HCT116 (cell line): ENCODE data around the gene ZBTB16.

Source experiments
- POLR2A ChIP-seq: IDR thresholded peaks from 2 replicates; pipeline ENCODE4 v1.7.0; 2011; ENCODE audit warnings: borderline replicate concordance; ENCODE audit not compliant: insufficient read depth, insufficient read length; ENCODE audit errors: extremely low read depth
- POLR2AphosphoS5 ChIP-seq: IDR thresholded peaks from 2 replicates; pipeline ENCODE4 v1.6.1; 2011; ENCODE audit warnings: mild to moderate bottlenecking, low read depth, low read length, moderate library complexity
- ZNF274 ChIP-seq: fragments of 200-500 bp; sonication (Bioruptor generic); IDR thresholded peaks from 2 replicates; pipeline ENCODE4 v1.6.1; 2014; ENCODE audit warnings: mild to moderate bottlenecking, low read depth, low read length, inconsistent platforms
- TF ChIP-seq, protein P1 (sequence below): IDR thresholded peaks from 2 replicates; pipeline ENCODE4 v1.6.1; 2012; ENCODE audit warnings: low read depth
- TF ChIP-seq, protein P2 (sequence below), 3 experiments: fragments of 200-600 bp in 1 of 3; sonication (generic) in 1 of 3; IDR thresholded peaks in 2 of 3; conservative IDR thresholded peaks in 1 of 3; 2 replicates each; pipeline ENCODE4 v1.5.1; 2012 to 2017; ENCODE audit warnings: low read depth in 2 of 3, low read length in 2 of 3, antibody characterized with exemption in 1 of 3, borderline replicate concordance in 1 of 3, control low read depth in 1 of 3, mild to moderate bottlenecking in 1 of 3, mixed read lengths in 1 of 3, mixed run types in 1 of 3, moderate library complexity in 1 of 3; ENCODE audit not compliant: insufficient read depth in 1 of 3

DNA sequence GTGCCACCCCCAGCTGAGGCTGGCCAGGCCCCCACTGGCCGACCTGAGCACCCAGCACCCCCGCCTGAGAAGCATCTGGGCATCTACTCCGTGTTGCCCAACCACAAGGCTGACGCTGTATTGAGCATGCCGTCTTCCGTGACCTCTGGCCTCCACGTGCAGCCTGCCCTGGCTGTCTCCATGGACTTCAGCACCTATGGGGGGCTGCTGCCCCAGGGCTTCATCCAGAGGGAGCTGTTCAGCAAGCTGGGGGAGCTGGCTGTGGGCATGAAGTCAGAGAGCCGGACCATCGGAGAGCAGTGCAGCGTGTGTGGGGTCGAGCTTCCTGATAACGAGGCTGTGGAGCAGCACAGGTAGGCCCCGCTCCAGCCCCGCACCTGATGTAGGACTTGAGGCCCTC lies 4.7 kb downstream of the ZBTB16 start:
- TF ChIP-seq POLR2AphosphoS5 (no peak), ZNF274 (no peak), POLR2A (no peak)
- TF ChIP-seq, protein P1, sequence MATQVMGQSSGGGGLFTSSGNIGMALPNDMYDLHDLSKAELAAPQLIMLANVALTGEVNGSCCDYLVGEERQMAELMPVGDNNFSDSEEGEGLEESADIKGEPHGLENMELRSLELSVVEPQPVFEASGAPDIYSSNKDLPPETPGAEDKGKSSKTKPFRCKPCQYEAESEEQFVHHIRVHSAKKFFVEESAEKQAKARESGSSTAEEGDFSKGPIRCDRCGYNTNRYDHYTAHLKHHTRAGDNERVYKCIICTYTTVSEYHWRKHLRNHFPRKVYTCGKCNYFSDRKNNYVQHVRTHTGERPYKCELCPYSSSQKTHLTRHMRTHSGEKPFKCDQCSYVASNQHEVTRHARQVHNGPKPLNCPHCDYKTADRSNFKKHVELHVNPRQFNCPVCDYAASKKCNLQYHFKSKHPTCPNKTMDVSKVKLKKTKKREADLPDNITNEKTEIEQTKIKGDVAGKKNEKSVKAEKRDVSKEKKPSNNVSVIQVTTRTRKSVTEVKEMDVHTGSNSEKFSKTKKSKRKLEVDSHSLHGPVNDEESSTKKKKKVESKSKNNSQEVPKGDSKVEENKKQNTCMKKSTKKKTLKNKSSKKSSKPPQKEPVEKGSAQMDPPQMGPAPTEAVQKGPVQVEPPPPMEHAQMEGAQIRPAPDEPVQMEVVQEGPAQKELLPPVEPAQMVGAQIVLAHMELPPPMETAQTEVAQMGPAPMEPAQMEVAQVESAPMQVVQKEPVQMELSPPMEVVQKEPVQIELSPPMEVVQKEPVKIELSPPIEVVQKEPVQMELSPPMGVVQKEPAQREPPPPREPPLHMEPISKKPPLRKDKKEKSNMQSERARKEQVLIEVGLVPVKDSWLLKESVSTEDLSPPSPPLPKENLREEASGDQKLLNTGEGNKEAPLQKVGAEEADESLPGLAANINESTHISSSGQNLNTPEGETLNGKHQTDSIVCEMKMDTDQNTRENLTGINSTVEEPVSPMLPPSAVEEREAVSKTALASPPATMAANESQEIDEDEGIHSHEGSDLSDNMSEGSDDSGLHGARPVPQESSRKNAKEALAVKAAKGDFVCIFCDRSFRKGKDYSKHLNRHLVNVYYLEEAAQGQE: no peak
- TF ChIP-seq, protein P2, sequence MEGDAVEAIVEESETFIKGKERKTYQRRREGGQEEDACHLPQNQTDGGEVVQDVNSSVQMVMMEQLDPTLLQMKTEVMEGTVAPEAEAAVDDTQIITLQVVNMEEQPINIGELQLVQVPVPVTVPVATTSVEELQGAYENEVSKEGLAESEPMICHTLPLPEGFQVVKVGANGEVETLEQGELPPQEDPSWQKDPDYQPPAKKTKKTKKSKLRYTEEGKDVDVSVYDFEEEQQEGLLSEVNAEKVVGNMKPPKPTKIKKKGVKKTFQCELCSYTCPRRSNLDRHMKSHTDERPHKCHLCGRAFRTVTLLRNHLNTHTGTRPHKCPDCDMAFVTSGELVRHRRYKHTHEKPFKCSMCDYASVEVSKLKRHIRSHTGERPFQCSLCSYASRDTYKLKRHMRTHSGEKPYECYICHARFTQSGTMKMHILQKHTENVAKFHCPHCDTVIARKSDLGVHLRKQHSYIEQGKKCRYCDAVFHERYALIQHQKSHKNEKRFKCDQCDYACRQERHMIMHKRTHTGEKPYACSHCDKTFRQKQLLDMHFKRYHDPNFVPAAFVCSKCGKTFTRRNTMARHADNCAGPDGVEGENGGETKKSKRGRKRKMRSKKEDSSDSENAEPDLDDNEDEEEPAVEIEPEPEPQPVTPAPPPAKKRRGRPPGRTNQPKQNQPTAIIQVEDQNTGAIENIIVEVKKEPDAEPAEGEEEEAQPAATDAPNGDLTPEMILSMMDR (IDR thresholded peaks at IDR 0.05 in 2 of 3, conservative IDR thresholded peaks at IDR 0.05 in 1 of 3; ENCODE audit: borderline replicate concordance in 1 of 3, insufficient read depth in 1 of 3, low read depth in 2 of 3, low read length in 2 of 3): no peak
